Mucosa of gallbladder (tissue), 1 donor: ENCODE data around the gene LANCL2. TPM values are rescaled to one million over a fixed set of nuclear protein-coding genes. Genes with fewer than 3 reads are reported as not detected.
"Not testable (repeated sequence)": the region's sequence is repeated elsewhere in the genome, so short reads cannot be mapped to it uniquely, and the experiment has no call there.

ENCODE experiments used
- DNase-seq: peaks from one replicate; pipeline ENCODE4 v3.0.0-alpha.2; 2020; ENCODE audit warnings: low spot score
- total RNA-seq: library from RNA; stranded (reverse); gene quantifications from one replicate; pipeline ENCODE4 v1.2.1, GENCODE V29; 2021
- donor health status: DM: no; HTN: no; CAD: no.

LANCL2 gene
- total RNA-seq, 1 donor from 2014 or later: 10.9 TPM

DNA sequence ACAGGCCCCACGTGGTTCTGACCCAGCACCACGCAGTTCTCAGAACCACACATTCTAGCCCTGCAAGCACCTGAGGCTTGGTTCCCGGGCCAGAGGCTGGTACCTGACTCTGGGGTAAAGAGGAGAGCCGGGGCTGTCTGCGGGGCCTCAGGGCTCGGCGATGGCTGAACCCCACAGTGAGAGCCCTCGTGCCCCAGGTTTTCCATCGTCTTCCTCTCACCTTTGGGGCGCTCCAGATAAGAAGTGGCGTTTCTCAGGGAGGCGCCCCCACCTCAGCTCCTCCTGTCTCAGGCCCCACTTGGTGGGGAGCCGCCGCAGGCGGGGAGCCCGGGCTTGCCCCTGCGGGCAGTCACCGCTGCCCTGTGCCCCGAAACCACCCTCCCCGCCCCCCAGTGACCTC is 2.2 kb upstream of the LANCL2 start:
- DNase-seq: no peak

DNA sequence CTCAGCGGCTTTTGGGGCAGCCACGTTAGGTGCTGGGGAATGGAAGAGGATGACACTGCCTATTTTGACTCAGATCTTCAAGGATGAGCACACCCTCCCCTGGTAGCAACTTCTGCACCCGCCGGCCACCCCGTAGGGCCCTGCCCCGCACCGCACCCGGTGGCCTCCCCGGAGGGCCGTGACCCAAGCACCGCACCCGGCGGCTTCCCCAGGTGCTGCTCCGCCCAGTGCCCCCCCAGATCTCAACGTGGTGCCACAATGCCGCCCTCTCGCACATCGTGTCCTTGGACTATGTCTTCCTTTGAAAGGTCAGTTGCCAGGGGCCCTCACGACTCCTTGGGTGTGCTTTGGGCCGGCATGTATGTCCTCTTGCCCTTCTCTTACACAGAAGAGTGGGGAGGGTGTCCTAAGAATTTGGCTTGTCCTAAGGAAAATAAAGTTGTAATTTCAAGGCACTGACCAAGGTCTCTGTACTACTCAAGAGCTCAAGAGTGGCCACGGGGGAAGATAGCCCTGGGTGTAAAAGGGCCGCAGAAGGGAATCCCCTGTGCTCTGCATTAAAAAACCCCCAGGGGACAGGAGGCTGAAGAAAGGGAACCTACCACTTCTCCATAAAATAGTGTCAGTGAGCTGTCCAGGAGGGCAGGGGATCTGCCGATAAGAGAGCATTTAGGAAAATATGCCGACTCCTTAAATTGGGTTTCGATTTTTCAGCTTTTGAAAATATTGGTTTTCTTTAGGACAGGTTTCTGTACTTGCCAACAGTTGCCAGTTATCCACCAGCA is 1.6 kb upstream of the LANCL2 start:
- no peak for DNase-seq

DNA sequence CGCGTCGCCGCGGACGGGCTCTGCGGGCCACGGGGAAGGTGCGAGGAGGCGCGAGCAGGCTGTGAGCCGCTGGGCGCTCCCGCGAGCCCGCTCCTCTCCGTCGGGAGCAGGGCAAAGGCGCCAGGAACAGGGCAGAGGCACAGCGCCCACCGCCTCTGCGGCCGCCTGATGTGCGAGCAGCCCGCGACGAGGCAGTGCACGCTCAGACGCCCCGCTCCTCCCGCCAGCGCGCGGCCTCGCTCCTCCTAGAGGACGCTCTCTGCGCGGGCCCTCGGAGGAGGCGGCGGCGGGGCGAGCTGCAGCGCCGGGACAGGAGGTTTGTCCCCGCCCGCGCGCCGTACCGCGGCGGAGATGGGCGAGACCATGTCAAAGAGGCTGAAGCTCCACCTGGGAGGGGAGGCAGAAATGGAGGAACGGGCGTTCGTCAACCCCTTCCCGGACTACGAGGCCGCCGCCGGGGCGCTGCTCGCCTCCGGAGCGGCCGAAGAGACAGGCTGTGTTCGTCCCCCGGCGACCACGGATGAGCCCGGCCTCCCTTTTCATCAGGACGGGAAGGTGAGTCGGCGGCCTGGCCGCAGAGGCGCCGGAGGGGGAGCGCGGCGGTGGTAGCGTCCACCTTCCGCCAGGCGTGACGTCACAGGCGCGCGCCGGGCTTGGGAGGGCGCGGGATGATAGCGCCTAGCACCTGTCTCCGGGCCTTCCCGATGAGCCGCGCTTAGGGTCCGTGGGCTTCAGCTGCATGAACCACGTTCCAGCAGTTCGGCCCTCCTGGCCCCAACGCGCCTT is 731 bp downstream of the LANCL2 start:
- DNase-seq: peak; percentile 96

DNA sequence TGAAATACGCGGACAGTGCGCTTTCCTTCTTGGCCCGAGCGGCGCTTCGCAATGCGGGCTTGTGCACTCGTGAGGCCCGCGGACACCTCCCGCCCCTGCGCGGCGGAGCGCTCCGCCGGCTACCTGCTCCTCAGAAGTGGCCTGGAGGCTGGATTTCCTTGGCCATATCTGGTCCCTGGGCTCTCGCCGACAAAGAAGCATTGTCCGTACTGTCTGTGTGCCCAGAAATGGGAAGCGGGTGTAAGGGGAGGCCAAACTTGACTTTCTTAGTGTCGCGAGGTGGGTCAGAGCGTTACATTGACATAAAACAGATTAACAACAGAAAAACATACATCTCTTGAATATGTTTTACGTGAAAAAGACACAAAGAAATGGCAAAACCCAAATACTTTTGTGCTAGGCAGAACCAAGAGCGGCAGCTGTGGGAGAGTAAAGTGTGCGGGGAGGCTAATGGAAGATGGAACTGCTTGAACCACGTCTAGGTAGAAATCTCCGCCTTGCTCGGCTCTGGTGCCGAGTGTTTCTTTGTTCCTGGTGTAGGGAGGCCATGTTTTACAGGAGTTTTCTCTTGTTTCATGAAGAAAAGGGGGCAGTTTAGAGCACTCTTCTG is 1.4 kb downstream of the LANCL2 start:
- no peak for DNase-seq

DNA sequence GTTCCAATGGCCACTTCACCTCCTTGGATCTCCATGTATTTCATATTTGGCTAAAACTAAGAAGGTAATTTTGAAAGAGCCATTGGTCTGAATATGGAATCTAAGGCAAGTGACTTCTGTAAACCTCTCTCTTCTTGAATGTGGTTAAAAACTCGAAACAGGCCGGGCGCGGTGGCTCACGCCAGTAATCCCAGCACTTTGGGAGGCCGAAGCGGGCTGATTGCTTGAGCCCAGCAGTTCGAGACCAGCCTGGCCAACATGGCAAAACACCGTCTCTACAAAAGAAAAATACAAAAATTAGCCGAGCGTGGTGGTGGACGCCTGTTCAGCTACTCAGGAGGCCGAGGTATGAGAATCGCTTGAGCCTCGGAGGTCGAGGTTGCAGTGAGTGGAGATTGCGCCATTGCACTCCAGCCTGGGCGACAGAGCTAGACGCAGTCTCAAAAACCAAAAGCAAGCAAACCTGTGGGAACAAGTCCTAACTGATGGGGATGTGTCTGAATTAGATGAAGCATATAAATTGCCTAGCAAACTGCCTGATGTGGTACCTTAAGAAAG is 2.2 kb downstream of the LANCL2 start:
- no peak for DNase-seq

DNA sequence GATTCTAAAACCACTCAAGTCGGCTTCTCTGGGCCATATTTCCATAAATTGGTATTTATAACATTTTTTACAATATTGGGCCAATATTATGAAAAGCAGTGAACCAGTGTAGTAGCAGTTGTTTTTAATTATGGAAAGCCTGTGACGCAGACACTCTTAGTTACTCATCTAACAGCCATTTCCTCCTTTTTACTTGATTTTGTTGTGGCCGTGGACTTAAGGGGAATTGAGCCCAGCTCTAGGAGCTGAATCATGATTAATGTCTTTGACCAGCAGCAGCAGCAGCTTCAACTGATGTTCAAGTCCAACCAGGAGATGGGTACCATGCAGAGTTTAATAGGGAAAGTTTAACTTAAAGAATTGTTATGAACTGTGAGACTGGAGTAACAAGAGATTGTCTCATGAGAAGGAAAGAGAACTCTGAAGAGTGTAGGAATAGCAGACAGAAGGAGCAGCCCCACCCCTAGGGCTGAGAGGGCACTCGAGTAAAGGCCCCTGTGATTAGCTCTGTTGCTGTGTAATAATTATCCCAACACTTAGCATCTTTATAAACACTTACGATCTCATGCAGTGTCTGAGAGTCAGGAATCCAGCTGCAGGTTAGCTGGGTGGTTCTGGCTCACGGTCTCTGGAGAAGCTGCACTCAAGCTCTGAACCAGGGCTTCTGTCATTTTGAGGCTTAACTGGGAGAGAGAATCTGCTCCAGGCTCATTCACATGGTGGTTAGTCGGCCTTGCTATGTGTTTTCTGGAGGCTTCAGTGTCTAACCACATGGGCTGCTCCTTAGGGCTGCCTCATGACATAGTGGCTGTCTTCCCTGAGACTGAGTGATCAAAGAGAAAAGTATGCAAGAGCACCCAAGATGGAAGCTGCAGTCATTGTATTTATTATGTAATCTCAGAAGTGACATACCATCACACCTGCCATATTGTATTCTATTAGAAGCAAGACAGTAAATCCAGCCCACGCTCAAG is 4.6 kb downstream of the LANCL2 start:
- no peak for DNase-seq

DNA sequence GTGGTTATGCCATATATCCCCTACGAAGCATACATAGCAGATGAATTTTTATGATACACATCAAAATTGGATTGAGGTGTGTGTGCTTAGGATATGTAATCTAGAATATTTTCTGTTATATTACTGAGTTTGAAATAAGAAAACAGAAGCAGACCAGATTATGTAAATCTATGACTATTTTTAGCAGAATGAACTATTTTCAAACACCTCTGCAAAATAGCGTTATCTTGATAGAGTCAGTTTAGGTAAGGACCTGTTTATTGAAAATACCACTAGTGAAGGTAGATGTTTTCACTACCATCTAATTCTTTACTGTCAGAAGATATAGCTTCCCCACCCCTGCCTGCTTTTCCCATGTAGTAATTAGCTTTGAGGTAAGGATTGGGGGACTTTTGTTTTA is 9.1 kb downstream of the LANCL2 start:
- no peak for DNase-seq

DNA sequence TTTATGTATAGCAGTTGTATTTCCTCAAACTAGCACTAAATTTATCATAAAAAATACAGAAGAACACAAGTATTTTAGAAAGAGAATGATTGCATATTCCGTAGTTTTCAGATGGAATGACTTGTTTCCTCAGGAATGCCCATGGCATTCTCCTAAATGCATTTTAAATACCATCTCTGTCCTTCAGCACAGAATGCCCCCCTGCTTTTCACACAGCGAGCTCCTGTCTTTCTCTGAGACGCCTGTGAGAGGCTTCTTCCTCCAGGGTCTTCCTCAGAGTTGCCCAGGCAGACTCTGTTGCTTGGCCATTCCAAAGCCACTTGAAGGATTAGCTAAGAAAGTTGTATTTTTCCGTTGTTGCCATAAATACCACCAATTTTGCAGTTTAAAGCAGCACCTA is 10.1 kb downstream of the LANCL2 start:
- no peak for DNase-seq

DNA sequence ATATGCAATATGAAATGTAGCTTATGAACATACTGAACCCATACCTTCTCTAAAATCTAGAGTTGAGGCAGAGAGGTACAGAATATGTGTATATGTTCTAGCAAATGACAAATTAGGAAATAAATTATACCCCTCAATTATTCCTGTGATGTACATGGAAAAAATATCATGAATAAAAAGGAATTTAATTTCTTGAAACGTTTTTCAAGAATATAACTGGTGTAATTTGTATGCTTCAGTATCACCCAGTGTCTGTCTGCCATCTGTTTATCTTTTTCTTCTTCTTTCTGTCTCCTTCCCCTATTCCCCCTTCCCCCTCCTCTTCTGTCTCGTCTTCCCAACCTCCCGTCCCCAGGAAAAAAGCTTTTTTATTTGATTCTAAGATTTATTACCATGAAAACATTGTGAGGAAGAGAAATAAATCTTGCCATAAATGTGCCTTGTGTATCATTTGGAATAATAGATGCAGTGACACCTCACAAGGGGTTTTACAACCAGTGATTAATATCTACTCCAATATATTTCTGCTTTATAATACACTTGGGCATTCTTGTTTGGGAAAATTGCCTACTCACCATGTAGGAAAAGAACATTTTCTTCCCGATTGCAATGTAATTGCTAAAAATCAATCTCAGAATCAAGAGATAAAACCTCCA is 12.2 kb downstream of the LANCL2 start:
- no peak for DNase-seq

DNA sequence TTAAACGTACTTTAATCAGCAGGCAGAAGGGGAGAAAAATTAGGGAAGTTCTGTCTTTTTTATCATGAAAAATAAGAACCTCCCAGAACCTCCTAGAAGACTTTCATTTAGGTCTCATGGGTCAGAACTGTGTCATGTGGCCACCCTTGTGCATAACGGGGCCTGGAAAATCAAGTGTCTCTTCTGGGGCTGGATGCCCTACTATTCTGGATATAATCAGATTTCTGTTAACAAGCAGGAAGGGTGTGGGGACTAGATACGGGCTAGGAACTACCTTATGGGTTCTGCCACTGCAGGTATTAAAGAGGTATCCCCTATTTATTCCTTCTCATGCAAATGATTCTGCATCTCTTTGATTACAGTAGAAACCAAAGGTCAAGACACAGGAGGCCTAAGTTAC is 14.1 kb downstream of the LANCL2 start:
- DNase-seq: no peak

DNA sequence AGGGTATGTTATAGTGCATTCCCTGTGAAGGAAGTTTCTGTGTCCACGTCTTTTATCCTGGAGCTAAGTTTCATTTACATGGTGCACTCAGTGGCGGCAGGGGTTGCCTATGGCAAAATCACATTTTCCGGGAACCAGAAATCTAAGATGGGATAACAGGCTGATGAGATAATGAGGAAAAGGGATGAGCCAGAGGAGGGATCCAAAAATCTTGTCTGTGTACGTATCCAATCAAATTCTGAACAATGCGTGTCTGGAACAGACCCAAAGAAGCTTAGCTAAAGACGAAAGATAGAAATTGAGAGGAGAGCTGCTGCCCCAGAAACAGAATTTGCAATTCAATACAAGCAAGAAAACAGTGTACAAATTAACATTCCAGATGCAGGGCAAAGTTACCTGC is 16.1 kb downstream of the LANCL2 start:
- DNase-seq: no peak

DNA sequence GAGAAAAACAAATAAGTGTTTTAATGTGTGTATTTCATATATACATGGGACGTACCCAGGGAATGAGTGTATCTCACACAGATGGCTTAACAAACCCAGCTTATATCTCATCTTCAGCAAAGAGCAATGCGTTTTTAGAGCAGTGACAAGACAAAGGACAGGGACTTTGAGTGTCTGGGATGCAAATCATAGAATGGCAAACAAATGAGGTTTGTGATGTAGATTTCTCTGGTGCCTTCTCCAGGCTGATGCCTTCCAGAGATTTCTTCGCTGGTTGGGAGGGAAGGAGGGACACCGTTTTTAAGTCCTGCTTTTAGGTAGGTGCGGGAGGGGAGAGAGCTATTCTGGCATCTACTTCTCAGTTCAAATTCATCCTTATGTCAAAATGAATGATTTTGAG is 16.6 kb downstream of the LANCL2 start:
- no peak for DNase-seq

DNA sequence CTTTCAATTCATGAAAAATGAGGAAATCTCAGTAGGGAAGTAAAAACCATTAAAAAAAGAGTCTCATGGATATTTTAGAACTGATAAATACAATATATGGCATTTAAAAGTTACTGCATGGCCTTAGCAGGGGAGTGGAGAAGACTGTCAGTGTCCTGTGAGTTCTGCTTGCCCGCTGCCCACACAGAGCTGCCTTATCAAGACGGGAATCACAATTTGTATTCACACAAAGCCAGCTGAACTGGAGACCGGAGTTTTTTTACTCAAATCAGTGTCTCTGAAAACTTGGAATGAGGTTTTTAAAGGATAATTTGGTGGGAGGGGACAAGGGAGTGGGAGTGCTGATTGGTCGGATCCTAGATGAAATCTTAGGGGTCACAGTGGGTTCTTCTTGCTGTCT is 17.1 kb downstream of the LANCL2 start:
- DNase-seq: no peak

DNA sequence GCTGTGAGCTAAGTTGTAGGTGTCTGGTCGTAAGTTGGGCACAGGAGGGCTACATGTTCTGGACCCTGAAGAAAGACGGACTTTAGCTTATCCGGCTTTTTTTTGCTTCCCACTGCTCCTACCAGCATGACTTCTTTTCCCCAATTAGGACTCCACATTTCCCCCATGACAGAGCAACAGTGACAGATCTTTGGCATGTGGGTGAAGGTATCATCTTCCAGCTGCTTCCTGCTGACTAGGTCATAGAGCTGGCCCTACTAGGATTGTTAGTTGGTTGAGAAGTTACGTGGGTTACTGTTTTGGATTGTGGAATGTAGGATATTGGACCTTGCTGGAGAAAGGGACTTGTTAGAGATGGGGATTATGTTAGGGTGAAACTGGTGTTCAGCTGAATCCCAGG is 21.4 kb downstream of the LANCL2 start:
- no peak for DNase-seq

DNA sequence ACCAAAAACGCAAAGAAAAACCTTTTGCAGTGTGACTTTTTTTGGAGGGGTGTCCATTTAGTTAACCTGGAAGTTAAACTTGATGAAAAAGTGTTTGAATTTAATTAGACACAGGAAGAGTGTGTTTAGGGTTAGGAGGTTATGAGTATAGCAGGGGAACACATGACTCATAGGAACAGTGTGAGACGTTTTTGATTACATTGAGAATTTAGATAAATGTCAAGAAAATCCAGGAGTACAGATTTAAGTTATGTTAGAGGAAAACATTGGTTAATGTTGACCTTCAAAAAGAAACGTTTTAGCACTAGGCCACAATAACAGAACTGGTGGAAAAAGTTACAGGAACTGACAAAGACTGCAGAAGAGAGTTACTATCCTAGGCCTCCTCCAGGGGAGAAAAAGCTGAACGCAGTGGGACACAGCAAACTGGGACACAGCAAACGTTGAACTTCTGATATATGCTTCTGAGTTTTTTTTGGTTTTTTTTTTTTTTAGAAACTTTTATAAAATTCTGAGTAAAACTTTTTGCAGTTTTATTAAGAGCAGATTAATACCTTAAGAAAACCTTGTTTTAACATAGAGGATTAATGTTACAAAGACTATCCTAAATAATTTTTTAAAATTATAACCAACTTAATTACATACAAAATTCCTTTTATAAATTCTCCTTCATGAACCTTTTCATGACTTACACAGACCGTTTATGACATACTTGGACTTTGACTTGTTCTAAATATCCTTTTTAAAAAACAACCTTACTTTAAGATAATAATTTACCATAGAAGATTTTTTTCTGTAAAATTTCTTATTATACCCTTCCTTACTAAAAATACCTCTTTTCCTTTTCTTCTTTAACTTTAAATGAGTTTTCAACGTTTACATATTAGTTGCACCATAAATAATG is 22.2 kb downstream of the LANCL2 start:
- no peak for DNase-seq

DNA sequence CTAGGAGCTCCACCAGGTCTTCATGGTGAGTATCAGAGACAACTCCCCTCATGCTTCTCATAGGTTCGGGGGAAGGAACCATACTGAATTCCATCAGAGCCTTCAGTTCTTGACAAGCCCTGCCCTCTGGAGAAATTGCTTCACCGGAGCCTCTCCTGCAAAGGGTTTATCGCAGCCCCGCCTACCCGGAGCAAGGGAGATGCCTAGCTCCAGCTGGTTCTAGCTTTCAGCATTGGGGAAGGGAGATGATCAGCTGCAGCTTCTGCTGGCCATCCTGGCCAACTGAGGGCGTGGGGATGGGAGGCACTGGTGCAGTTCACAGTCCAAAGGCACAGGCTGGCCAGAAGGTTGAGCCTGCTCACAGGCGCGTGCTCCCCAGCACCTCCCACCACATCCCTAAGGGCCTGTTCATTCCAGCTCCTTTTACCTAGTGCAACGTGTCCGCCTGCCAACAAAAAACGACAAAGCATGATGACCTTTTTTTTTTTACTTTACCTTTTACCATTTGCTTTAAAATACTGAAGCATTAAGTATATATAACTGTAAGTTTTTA is 31.2 kb downstream of the LANCL2 start:
- DNase-seq: no peak

DNA sequence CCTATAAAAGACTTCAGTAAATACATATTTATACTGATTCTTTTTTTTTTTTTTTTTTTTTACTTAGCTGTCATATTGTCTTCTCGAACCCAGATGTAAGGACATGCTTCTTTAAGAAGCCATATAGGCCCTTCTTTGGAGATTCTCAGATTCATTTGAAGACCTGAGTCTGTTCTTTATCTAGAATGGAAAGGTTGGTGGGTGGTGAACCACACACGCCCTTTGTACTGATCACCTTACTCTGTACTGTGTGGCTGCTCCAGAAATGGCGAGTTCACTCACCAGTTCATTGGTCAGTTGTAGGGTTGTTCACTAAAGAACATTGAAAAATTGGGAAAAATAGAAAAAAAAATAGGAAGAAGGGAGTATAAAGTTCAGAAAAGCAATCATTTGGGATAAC is 32.5 kb downstream of the LANCL2 start:
- DNase-seq: no peak

DNA sequence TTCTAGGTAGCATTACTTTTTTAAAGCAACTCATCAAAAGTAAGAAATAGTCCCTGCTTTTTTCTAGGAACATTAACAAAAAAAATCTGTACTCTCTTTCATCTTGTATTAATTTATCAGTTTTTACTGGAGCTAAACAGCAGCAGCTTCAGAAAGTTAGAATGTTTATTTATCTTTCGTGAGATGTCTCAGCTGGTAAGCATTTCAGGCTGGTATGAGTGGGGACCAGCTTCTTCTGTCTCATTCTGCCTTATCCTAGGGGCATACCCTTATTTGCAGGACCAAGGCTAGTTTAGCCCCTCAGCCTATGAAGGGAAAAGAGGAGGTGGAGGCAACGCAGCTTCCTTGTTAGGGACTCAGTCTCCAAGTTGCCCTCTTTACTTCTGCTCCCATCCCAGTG is 35.1 kb downstream of the LANCL2 start:
- DNase-seq: no peak

DNA sequence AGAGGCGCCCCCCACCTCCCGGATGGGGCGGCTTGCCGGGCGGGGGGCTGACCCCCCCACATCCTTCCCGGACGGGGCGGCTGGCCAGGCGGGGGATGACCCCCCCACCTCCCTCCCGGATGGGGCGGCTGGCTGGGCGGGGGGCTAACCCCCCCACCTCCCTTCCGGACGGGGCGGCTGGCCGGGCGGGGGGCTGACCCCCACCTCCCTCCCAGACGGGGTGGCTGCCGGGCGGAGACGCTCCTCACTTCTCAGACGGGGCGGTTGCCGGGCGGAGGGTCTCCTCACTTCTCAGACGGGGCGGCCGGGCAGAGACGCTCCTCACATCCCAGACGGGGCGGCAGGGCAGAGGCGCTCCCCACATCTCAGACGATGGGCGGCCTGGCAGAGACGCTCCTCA is 37.4 kb downstream of the LANCL2 start:
- DNase-seq: not testable (repeated sequence)
